K562 (cell line): Measurements from ENCODE around the gene ARL4D.

Source experiments
- ERF ChIP-seq: fragments of 450-650 bp; formaldehyde crosslinking; IDR thresholded peaks from 2 replicates; pipeline ENCODE4 v1.4.0; 2020; ENCODE audit warnings: mild to moderate bottlenecking, mixed read lengths
- FOXJ3 ChIP-seq: sonication (generic); formaldehyde crosslinking; IDR thresholded peaks from 2 replicates; pipeline ENCODE4 v1.4.0; 2020; ENCODE audit warnings: mild to moderate bottlenecking, missing genetic modification reagents
- JUND ChIP-seq, 2 experiments: IDR thresholded peaks; 2 replicates in 1 of 2; 3 replicates in 1 of 2; pipeline ENCODE4 v1.6.1; 2011; ENCODE audit warnings: borderline replicate concordance in 2 of 2, low read depth in 2 of 2, low read length in 2 of 2, improper control_type of control experiment in 1 of 2, missing biosample characterization in 1 of 2, missing genetic modification characterization in 1 of 2, missing genetic modification reagents in 1 of 2
- MEIS2 ChIP-seq: fragments of 450-650 bp; IDR thresholded peaks from 2 replicates; pipeline ENCODE4 v1.6.1; 2014; ENCODE audit warnings: mild to moderate bottlenecking; ENCODE audit not compliant: partially characterized antibody
- PHB2 ChIP-seq: fragments of 450-650 bp; IDR thresholded peaks from 2 replicates; pipeline ENCODE4 v1.6.1; 2017; ENCODE audit warnings: low read depth
- POLR2A ChIP-seq: fragments of 450-650 bp; conservative IDR thresholded peaks from 2 replicates; pipeline ENCODE4 v1.6.1; 2016
- SP2 ChIP-seq: IDR thresholded peaks from 2 replicates; pipeline ENCODE4 v1.6.1; 2011; ENCODE audit warnings: mild to moderate bottlenecking, low read depth, low read length, moderate library complexity; ENCODE audit not compliant: poor library complexity, severe bottlenecking; ENCODE audit errors: extremely low read depth
- SREBF2 ChIP-seq: sonication (generic); formaldehyde crosslinking; IDR thresholded peaks from 2 replicates; pipeline ENCODE4 v1.4.0; 2020; ENCODE audit warnings: mild to moderate bottlenecking, missing genetic modification reagents
- TCF7L2 ChIP-seq: fragments of 150-350 bp; IDR thresholded peaks from 2 replicates; pipeline ENCODE4 v1.6.1; 2016; ENCODE audit warnings: low read depth, mild to moderate bottlenecking, low read length, moderate library complexity
- U2AF1 ChIP-seq: fragments of 200-400 bp; formaldehyde crosslinking; optimal IDR thresholded peaks from 2 replicates; pipeline ENCODE3; 2017; ENCODE audit warnings: mild to moderate bottlenecking, low read depth, low read length, moderate library complexity
- TF ChIP-seq, protein P1 (sequence below): fragments of 250-450 bp; sonication (Bioruptor Pico); IDR thresholded peaks from 2 replicates; pipeline ENCODE4 v1.8.0; 2021; ENCODE audit warnings: moderate library complexity, mild to moderate bottlenecking, inconsistent platforms
- TF ChIP-seq, protein P2 (sequence below): fragments of 250-450 bp; sonication (Bioruptor Pico); IDR thresholded peaks from 2 replicates; pipeline ENCODE4 v1.9.0; 2021; ENCODE audit warnings: mild to moderate bottlenecking, inconsistent platforms
- TF ChIP-seq, protein P3 (sequence below), 3 experiments: IDR thresholded peaks in 2 of 3; conservative IDR thresholded peaks in 1 of 3; 2 replicates each; pipeline ENCODE4 v1.5.1; 2011 to 2012; ENCODE audit warnings: low read length in 3 of 3, mild to moderate bottlenecking in 3 of 3, control low read depth in 2 of 3, improper control_type of control experiment in 1 of 3, inconsistent platforms in 1 of 3, low read depth in 1 of 3, mixed read lengths in 1 of 3, moderate library complexity in 1 of 3; ENCODE audit not compliant: insufficient read depth in 2 of 3

DNA sequence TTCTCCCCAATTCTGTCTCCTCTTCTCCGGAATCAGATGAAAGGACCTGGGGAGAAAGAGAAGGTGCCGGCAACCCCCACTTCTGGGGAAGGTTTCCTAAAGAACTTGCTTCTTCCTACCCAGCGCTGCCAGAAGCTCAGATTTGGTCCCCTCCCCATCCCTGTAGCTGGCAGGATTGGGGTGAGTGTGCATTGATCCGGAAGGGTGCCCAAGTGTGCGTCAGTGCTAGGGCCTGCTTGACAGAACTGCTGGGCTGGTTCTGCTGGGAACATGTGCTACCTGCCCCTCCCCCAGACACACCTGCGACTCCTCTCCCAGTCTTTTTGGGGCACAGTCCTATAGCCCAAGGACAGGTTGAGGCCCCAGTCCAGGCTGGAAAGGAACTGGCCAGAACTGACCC is 3.3 kb downstream of the ARL4D start:
- no peak for TF ChIP-seq POLR2A
- TF ChIP-seq SREBF2 (CRISPR knock-in tag): no peak
- TF ChIP-seq, protein P1, sequence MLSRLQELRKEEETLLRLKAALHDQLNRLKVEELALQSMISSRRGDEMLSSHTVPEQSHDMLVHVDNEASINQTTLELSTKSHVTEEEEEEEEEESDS (CRISPR knock-in tag): no peak
- TF ChIP-seq FOXJ3: no peak
- no peak for TF ChIP-seq TCF7L2
- TF ChIP-seq JUND (IDR thresholded peaks at IDR 0.05; ENCODE audit: borderline replicate concordance, low read depth, low read length): no peak
- TF ChIP-seq JUND (tag; IDR thresholded peaks at IDR 0.05; ENCODE audit: borderline replicate concordance, low read depth, low read length): no peak
- TF ChIP-seq, protein P2, sequence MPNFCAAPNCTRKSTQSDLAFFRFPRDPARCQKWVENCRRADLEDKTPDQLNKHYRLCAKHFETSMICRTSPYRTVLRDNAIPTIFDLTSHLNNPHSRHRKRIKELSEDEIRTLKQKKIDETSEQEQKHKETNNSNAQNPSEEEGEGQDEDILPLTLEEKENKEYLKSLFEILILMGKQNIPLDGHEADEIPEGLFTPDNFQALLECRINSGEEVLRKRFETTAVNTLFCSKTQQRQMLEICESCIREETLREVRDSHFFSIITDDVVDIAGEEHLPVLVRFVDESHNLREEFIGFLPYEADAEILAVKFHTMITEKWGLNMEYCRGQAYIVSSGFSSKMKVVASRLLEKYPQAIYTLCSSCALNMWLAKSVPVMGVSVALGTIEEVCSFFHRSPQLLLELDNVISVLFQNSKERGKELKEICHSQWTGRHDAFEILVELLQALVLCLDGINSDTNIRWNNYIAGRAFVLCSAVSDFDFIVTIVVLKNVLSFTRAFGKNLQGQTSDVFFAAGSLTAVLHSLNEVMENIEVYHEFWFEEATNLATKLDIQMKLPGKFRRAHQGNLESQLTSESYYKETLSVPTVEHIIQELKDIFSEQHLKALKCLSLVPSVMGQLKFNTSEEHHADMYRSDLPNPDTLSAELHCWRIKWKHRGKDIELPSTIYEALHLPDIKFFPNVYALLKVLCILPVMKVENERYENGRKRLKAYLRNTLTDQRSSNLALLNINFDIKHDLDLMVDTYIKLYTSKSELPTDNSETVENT (CRISPR knock-in tag): no peak
- TF ChIP-seq U2AF1: no peak
- TF ChIP-seq ERF (CRISPR knock-in tag): no peak
- TF ChIP-seq SP2: no peak
- TF ChIP-seq, protein P3, sequence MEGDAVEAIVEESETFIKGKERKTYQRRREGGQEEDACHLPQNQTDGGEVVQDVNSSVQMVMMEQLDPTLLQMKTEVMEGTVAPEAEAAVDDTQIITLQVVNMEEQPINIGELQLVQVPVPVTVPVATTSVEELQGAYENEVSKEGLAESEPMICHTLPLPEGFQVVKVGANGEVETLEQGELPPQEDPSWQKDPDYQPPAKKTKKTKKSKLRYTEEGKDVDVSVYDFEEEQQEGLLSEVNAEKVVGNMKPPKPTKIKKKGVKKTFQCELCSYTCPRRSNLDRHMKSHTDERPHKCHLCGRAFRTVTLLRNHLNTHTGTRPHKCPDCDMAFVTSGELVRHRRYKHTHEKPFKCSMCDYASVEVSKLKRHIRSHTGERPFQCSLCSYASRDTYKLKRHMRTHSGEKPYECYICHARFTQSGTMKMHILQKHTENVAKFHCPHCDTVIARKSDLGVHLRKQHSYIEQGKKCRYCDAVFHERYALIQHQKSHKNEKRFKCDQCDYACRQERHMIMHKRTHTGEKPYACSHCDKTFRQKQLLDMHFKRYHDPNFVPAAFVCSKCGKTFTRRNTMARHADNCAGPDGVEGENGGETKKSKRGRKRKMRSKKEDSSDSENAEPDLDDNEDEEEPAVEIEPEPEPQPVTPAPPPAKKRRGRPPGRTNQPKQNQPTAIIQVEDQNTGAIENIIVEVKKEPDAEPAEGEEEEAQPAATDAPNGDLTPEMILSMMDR (IDR thresholded peaks at IDR 0.05 in 2 of 3, conservative IDR thresholded peaks at IDR 0.05 in 1 of 3; ENCODE audit: insufficient read depth in 2 of 3, low read depth in 1 of 3, low read length in 3 of 3): no peak
- TF ChIP-seq PHB2: no peak
- TF ChIP-seq MEIS2: no peak
